HEK293 (cell line): ENCODE results near the gene ENTREP3.
"Not testable (repeated sequence)": the region's sequence is repeated elsewhere in the genome, so short reads cannot be mapped to it uniquely, and the experiment has no call there.

Experiments
- TRIM28 ChIP-seq: IDR thresholded peaks from 2 replicates; pipeline ENCODE4 v1.6.1; 2011; ENCODE audit warnings: low read length, control low read depth, borderline replicate concordance
- TF ChIP-seq, protein P1 (sequence below): fragments of 450-650 bp; formaldehyde crosslinking; IDR thresholded peaks from 2 replicates; pipeline ENCODE4 v1.5.1; 2016; ENCODE audit warnings: missing biosample characterization, missing genetic modification characterization
- TF ChIP-seq, protein P2 (sequence below): IDR thresholded peaks from 2 replicates; pipeline ENCODE4 v1.6.1; 2011; ENCODE audit warnings: mild to moderate bottlenecking, low read depth, low read length, borderline replicate concordance

- TF ChIP-seq, protein P1, sequence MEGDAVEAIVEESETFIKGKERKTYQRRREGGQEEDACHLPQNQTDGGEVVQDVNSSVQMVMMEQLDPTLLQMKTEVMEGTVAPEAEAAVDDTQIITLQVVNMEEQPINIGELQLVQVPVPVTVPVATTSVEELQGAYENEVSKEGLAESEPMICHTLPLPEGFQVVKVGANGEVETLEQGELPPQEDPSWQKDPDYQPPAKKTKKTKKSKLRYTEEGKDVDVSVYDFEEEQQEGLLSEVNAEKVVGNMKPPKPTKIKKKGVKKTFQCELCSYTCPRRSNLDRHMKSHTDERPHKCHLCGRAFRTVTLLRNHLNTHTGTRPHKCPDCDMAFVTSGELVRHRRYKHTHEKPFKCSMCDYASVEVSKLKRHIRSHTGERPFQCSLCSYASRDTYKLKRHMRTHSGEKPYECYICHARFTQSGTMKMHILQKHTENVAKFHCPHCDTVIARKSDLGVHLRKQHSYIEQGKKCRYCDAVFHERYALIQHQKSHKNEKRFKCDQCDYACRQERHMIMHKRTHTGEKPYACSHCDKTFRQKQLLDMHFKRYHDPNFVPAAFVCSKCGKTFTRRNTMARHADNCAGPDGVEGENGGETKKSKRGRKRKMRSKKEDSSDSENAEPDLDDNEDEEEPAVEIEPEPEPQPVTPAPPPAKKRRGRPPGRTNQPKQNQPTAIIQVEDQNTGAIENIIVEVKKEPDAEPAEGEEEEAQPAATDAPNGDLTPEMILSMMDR, result not testable (repeated sequence)
- TF ChIP-seq, protein P2, sequence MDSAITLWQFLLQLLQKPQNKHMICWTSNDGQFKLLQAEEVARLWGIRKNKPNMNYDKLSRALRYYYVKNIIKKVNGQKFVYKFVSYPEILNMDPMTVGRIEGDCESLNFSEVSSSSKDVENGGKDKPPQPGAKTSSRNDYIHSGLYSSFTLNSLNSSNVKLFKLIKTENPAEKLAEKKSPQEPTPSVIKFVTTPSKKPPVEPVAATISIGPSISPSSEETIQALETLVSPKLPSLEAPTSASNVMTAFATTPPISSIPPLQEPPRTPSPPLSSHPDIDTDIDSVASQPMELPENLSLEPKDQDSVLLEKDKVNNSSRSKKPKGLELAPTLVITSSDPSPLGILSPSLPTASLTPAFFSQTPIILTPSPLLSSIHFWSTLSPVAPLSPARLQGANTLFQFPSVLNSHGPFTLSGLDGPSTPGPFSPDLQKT, result not testable (repeated sequence)
- TF ChIP-seq TRIM28, result not testable (repeated sequence)
Observed at GRCh38 chr1:155212051-155212440, 43.2 kb downstream of the ENTREP3 start.
